GM23338 (cell line): ENCODE measurements around the gene SMYD3. TPM values are rescaled to one million over a fixed set of nuclear protein-coding genes. Genes with fewer than 3 reads are reported as not detected.
A peak's percentile ranks its signal among the peaks of the same experiment; 100 is the strongest.

Experiments
- ATAC-seq: fragments of 200-7000 bp; cut with Tn5 transposase; 3 replicates; pipeline ENCODE4 v1.9.1; 2020
- DNase-seq: peaks from one replicate; pipeline ENCODE4 v3.0.0-alpha.2; 2015; ENCODE audit warnings: low spot score
- H2AFZ ChIP-seq: fragments of 200-600 bp; sonication (generic); 2 replicates; pipeline ENCODE4 v1.8.0; 2016; ENCODE audit warnings: antibody characterized with exemption, mild to moderate bottlenecking, moderate library complexity
- H3F3A ChIP-seq: fragments of 200-600 bp; sonication (generic); replicated peaks from 2 replicates; pipeline ENCODE4 v1.8.0; 2017; ENCODE audit warnings: antibody characterized with exemption, mixed run types, low read depth
- H3K27ac ChIP-seq: fragments of 200-600 bp; sonication (generic); 2 replicates; pipeline ENCODE4 v1.6.1; 2016; ENCODE audit warnings: low read depth
- H3K27me3 ChIP-seq: fragments of 200-600 bp; sonication (generic); 2 replicates; pipeline ENCODE4 v1.8.0; 2016; ENCODE audit warnings: mild to moderate bottlenecking, mixed run types, moderate library complexity; ENCODE audit not compliant: insufficient read depth
- H3K36me3 ChIP-seq: fragments of 200-600 bp; sonication (generic); 2 replicates; pipeline ENCODE4 v1.8.0; 2016; ENCODE audit warnings: mild to moderate bottlenecking; ENCODE audit not compliant: insufficient read depth
- H3K4me1 ChIP-seq: fragments of 200-600 bp; sonication (generic); 2 replicates; pipeline ENCODE4 v1.8.0; 2016; ENCODE audit warnings: mild to moderate bottlenecking, moderate library complexity; ENCODE audit not compliant: insufficient read depth
- H3K4me2 ChIP-seq: fragments of 200-600 bp; sonication (generic); 2 replicates; pipeline ENCODE4 v1.7.1; 2017; ENCODE audit warnings: mixed run types
- H3K4me3 ChIP-seq: fragments of 200-600 bp; sonication (generic); 2 replicates; pipeline ENCODE4 v1.6.1; 2016; ENCODE audit warnings: mixed run types
- H3K79me2 ChIP-seq: fragments of 200-600 bp; sonication (generic); replicated peaks from 2 replicates; pipeline ENCODE4 v1.8.0; 2017; ENCODE audit warnings: mild to moderate bottlenecking; ENCODE audit not compliant: insufficient read depth
- H3K9me2 ChIP-seq: fragments of 200-600 bp; sonication (generic); 2 replicates; pipeline ENCODE4 v1.8.0; 2017; ENCODE audit not compliant: insufficient read depth
- H4K20me1 ChIP-seq: fragments of 200-600 bp; sonication (generic); replicated peaks from 2 replicates; pipeline ENCODE4 v1.8.0; 2017; ENCODE audit warnings: mild to moderate bottlenecking; ENCODE audit not compliant: insufficient read depth
- H3K27ac Mint-ChIP-seq: 2 replicates; pipeline ENCODE4 v1.8.0; 2020; ENCODE audit warnings: inconsistent platforms, mild to moderate bottlenecking, moderate library complexity, mixed read lengths
- H3K27me3 Mint-ChIP-seq: 3 replicates; pipeline ENCODE4 v1.8.0; 2022; ENCODE audit warnings: low read depth, mild to moderate bottlenecking, moderate library complexity, mixed read lengths, inconsistent platforms; ENCODE audit not compliant: insufficient read depth, poor library complexity
- H3K36me3 Mint-ChIP-seq: 3 replicates; pipeline ENCODE4 v1.8.0; 2021; ENCODE audit warnings: low read depth, mild to moderate bottlenecking, inconsistent platforms, moderate library complexity, mixed read lengths
- H3K4me1 Mint-ChIP-seq: 3 replicates; pipeline ENCODE4 v1.8.0; 2020; ENCODE audit warnings: mild to moderate bottlenecking, inconsistent platforms, mixed read lengths
- H3K4me3 Mint-ChIP-seq: 3 replicates; pipeline ENCODE4 v1.8.0; 2021; ENCODE audit warnings: moderate library complexity, mild to moderate bottlenecking, inconsistent platforms, mixed read lengths
- H3K9me3 Mint-ChIP-seq: 3 replicates; pipeline ENCODE4 v1.8.0; 2020; ENCODE audit warnings: moderate library complexity, mild to moderate bottlenecking, inconsistent platforms, mixed read lengths
- CREB1 ChIP-seq: fragments of 250-450 bp; sonication (Bioruptor Pico); IDR thresholded peaks from 2 replicates; pipeline ENCODE4 v1.5.0; 2020; ENCODE audit warnings: low read depth, mild to moderate bottlenecking, moderate library complexity
- EZH2 ChIP-seq: fragments of 200-600 bp; sonication (generic); IDR thresholded peaks from one replicate; pipeline ENCODE4 v1.8.0; 2017; ENCODE audit warnings: antibody characterized with exemption, mild to moderate bottlenecking, low read depth; ENCODE audit not compliant: unreplicated experiment
- EZH2phosphoT487 ChIP-seq: fragments of 200-600 bp; sonication (generic); IDR thresholded peaks from one replicate; pipeline ENCODE4 v1.8.1; 2018; ENCODE audit warnings: antibody characterized with exemption; ENCODE audit not compliant: unreplicated experiment
- JUNB ChIP-seq: IDR thresholded peaks from one replicate; pipeline ENCODE4 v1.6.1; 2016; ENCODE audit warnings: antibody characterized with exemption; ENCODE audit not compliant: unreplicated experiment
- NANOG ChIP-seq: IDR thresholded peaks from 2 replicates; pipeline ENCODE4 v1.6.1; 2016; ENCODE audit warnings: antibody characterized with exemption, borderline replicate concordance
- POLR2AphosphoS5 ChIP-seq: IDR thresholded peaks from 2 replicates; pipeline ENCODE4 v1.6.1; 2016; ENCODE audit warnings: antibody characterized with exemption, low read depth
- STAT1 ChIP-seq: IDR thresholded peaks from one replicate; pipeline ENCODE4 v1.6.1; 2016; ENCODE audit warnings: antibody characterized with exemption; ENCODE audit not compliant: unreplicated experiment
- ZNF114 ChIP-seq: fragments of 250-450 bp; sonication (Bioruptor Pico); IDR thresholded peaks from 2 replicates; pipeline ENCODE4 v1.5.0; 2020; ENCODE audit warnings: mild to moderate bottlenecking, moderate library complexity
- ZNF331 ChIP-seq: fragments of 250-450 bp; sonication (Bioruptor Pico); IDR thresholded peaks from 2 replicates; pipeline ENCODE4 v1.5.0; 2020; ENCODE audit warnings: low read depth, mild to moderate bottlenecking, moderate library complexity
- polyA plus RNA-seq: library from polyadenylated mRNA; unstranded; fragments of >200 nt; fragmentation: Nextera tagmentation; extraction: Ambion mirVana; gene quantifications from 2 replicates; pipeline ENCODE4 v1.2.1, GENCODE V29; 2016
- total RNA-seq: library from RNA; depleted of rRNA; stranded (reverse); fragments of >200 nt; shearing (Covaris generic); gene quantifications from 2 replicates; pipeline ENCODE4 v1.2.3, GENCODE V29; 2014
- TF ChIP-seq, protein P1 (sequence below): fragments of 250-450 bp; sonication (Bioruptor Pico); IDR thresholded peaks from 2 replicates; pipeline ENCODE4 v1.5.0; 2020; ENCODE audit warnings: mild to moderate bottlenecking, moderate library complexity
- TF ChIP-seq, protein P2 (sequence below), 2 experiments: fragments of 200-600 bp in 1 of 2; sonication (generic) in 1 of 2; conservative IDR thresholded peaks; 2 replicates each; pipeline versions ENCODE4 v1.5.1 to v1.6.1; 2016 to 2017; ENCODE audit warnings: antibody characterized with exemption in 2 of 2, low read depth in 2 of 2, mild to moderate bottlenecking in 2 of 2, moderate library complexity in 1 of 2
- TF ChIP-seq, protein P3 (sequence below): IDR thresholded peaks from one replicate; pipeline ENCODE4 v1.6.1; 2018; ENCODE audit warnings: antibody characterized with exemption; ENCODE audit not compliant: unreplicated experiment
- TF ChIP-seq, protein P4 (sequence below): IDR thresholded peaks from 2 replicates; pipeline ENCODE4 v1.6.1; 2016; ENCODE audit warnings: antibody characterized with exemption

SMYD3 gene
- total and polyA plus RNA-seq, 2 experiments from 2014 or later = 31.8 to 34.4 TPM

DNA sequence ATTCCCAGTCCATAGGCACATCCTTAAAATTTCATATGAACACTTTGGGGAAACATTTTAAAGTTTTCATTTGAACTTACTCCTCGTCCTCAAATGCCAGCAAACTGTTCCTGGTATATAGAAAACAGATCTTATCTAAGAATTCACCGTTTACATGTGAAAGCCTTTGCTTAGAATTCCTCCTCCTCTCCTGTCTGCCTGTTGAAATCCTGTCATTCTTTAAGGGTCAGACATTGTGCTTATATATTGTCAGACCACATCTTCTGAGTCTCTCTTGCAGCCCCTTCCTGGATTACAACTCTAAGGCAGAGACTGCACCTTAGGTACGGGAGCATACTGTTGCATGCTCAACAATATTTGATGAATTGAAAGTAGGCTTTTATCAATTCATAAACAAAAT lies 239.7 kb downstream of the SMYD3 start:
- H3K4me3 Mint-ChIP-seq = no peak overlapping the region
- Histone ChIP-seq H3K4me2 (0 out of 2 replicates have a peak overlapping the region, but pooled peaks have one; percentile 15), H3K9me2 (no peaks in the 10 kb centered on the region), H3K36me3 (no peaks in the 10 kb centered on the region), H3K27ac (peak overlapping the region; percentile 16; the same call in 1 of the 2 replicates), H3K4me1 (peaks cover 17% of the 10 kb centered on the region), H3F3A (no peaks in the 10 kb centered on the region), H2AFZ (no peak overlapping the region), H4K20me1 (no peaks in the 10 kb centered on the region), H3K79me2 (no peaks in the 10 kb centered on the region), H3K27me3 (no peaks in the 10 kb centered on the region), H3K4me3 (no peak overlapping the region)
- H3K27ac Mint-ChIP-seq = peak overlapping the region; percentile 54
- TF ChIP-seq ZNF114 (CRISPR knock-in tag) (no peak), STAT1 (no peak), EZH2phosphoT487 (no peak), NANOG (no peak), JUNB (no peak), CREB1 (CRISPR knock-in tag) (no peak), EZH2 (no peak), ZNF331 (no peak), POLR2AphosphoS5 (no peak)
- TF ChIP-seq, protein P1, sequence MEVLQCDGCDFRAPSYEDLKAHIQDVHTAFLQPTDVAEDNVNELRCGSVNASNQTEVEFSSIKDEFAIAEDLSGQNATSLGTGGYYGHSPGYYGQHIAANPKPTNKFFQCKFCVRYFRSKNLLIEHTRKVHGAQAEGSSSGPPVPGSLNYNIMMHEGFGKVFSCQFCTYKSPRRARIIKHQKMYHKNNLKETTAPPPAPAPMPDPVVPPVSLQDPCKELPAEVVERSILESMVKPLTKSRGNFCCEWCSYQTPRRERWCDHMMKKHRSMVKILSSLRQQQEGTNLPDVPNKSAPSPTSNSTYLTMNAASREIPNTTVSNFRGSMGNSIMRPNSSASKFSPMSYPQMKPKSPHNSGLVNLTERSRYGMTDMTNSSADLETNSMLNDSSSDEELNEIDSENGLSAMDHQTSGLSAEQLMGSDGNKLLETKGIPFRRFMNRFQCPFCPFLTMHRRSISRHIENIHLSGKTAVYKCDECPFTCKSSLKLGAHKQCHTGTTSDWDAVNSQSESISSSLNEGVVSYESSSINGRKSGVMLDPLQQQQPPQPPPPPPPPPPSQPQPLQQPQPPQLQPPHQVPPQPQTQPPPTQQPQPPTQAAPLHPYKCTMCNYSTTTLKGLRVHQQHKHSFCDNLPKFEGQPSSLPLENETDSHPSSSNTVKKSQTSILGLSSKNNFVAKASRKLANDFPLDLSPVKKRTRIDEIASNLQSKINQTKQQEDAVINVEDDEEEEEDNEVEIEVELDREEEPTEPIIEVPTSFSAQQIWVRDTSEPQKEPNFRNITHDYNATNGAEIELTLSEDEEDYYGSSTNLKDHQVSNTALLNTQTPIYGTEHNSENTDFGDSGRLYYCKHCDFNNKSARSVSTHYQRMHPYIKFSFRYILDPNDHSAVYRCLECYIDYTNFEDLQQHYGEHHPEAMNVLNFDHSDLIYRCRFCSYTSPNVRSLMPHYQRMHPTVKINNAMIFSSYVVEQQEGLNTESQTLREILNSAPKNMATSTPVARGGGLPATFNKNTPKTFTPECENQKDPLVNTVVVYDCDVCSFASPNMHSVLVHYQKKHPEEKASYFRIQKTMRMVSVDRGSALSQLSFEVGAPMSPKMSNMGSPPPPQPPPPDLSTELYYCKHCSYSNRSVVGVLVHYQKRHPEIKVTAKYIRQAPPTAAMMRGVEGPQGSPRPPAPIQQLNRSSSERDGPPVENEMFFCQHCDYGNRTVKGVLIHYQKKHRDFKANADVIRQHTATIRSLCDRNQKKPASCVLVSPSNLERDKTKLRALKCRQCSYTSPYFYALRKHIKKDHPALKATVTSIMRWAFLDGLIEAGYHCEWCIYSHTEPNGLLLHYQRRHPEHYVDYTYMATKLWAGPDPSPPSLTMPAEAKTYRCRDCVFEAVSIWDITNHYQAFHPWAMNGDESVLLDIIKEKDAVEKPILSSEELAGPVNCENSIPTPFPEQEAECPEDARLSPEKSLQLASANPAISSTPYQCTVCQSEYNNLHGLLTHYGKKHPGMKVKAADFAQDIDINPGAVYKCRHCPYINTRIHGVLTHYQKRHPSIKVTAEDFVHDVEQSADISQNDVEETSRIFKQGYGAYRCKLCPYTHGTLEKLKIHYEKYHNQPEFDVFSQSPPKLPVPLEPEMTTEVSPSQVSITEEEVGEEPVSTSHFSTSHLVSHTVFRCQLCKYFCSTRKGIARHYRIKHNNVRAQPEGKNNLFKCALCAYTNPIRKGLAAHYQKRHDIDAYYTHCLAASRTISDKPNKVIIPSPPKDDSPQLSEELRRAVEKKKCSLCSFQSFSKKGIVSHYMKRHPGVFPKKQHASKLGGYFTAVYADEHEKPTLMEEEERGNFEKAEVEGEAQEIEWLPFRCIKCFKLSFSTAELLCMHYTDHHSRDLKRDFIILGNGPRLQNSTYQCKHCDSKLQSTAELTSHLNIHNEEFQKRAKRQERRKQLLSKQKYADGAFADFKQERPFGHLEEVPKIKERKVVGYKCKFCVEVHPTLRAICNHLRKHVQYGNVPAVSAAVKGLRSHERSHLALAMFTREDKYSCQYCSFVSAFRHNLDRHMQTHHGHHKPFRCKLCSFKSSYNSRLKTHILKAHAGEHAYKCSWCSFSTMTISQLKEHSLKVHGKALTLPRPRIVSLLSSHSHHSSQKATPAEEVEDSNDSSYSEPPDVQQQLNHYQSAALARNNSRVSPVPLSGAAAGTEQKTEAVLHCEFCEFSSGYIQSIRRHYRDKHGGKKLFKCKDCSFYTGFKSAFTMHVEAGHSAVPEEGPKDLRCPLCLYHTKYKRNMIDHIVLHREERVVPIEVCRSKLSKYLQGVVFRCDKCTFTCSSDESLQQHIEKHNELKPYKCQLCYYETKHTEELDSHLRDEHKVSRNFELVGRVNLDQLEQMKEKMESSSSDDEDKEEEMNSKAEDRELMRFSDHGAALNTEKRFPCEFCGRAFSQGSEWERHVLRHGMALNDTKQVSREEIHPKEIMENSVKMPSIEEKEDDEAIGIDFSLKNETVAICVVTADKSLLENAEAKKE (CRISPR knock-in tag) = no peak
- TF ChIP-seq, protein P2, sequence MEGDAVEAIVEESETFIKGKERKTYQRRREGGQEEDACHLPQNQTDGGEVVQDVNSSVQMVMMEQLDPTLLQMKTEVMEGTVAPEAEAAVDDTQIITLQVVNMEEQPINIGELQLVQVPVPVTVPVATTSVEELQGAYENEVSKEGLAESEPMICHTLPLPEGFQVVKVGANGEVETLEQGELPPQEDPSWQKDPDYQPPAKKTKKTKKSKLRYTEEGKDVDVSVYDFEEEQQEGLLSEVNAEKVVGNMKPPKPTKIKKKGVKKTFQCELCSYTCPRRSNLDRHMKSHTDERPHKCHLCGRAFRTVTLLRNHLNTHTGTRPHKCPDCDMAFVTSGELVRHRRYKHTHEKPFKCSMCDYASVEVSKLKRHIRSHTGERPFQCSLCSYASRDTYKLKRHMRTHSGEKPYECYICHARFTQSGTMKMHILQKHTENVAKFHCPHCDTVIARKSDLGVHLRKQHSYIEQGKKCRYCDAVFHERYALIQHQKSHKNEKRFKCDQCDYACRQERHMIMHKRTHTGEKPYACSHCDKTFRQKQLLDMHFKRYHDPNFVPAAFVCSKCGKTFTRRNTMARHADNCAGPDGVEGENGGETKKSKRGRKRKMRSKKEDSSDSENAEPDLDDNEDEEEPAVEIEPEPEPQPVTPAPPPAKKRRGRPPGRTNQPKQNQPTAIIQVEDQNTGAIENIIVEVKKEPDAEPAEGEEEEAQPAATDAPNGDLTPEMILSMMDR (conservative IDR thresholded peaks at IDR 0.05; ENCODE audit: low read depth in 2 of 2) = no peak
- TF ChIP-seq, protein P3, sequence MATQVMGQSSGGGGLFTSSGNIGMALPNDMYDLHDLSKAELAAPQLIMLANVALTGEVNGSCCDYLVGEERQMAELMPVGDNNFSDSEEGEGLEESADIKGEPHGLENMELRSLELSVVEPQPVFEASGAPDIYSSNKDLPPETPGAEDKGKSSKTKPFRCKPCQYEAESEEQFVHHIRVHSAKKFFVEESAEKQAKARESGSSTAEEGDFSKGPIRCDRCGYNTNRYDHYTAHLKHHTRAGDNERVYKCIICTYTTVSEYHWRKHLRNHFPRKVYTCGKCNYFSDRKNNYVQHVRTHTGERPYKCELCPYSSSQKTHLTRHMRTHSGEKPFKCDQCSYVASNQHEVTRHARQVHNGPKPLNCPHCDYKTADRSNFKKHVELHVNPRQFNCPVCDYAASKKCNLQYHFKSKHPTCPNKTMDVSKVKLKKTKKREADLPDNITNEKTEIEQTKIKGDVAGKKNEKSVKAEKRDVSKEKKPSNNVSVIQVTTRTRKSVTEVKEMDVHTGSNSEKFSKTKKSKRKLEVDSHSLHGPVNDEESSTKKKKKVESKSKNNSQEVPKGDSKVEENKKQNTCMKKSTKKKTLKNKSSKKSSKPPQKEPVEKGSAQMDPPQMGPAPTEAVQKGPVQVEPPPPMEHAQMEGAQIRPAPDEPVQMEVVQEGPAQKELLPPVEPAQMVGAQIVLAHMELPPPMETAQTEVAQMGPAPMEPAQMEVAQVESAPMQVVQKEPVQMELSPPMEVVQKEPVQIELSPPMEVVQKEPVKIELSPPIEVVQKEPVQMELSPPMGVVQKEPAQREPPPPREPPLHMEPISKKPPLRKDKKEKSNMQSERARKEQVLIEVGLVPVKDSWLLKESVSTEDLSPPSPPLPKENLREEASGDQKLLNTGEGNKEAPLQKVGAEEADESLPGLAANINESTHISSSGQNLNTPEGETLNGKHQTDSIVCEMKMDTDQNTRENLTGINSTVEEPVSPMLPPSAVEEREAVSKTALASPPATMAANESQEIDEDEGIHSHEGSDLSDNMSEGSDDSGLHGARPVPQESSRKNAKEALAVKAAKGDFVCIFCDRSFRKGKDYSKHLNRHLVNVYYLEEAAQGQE = no peak
- TF ChIP-seq, protein P4, sequence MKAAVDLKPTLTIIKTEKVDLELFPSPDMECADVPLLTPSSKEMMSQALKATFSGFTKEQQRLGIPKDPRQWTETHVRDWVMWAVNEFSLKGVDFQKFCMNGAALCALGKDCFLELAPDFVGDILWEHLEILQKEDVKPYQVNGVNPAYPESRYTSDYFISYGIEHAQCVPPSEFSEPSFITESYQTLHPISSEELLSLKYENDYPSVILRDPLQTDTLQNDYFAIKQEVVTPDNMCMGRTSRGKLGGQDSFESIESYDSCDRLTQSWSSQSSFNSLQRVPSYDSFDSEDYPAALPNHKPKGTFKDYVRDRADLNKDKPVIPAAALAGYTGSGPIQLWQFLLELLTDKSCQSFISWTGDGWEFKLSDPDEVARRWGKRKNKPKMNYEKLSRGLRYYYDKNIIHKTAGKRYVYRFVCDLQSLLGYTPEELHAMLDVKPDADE = no peak
- H3K36me3 Mint-ChIP-seq = no peaks in the 10 kb centered on the region
- DNase-seq = peak; percentile 28
- H3K4me1 Mint-ChIP-seq = peaks cover 21% of the 10 kb centered on the region
- no peaks in the 10 kb centered on the region for H3K27me3 Mint-ChIP-seq
- H3K9me3 Mint-ChIP-seq = no peaks in the 10 kb centered on the region; the same call in 2 of the 3 replicates
- peak; percentile 46; the same call in 2 of the 3 replicates for ATAC-seq
